ENCODE measurements around the gene C5AR2.
"Not testable (repeated sequence)": the region's sequence is repeated elsewhere in the genome, so short reads cannot be mapped to it uniquely, and the experiment has no call there.

Gene C5AR2

DNA sequence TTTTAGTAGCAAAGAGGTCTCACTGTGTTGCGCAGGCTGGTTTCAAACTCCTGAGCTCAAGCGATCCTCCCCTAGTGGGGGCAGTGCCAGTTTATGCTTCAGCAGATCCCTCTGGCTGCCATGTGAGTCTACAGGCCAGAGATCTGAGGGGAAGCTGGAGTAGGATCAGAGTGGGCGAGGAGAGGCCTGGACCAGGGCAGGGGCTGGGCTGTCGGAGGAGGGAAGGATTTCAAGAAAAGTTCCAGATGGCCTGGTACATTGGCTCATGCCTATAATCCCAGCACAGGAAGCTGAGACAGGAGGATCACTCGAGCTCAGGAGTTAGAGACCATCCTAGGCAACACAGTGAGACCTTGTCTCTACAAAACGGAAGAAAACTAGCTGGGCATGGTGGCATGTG lies 27.0 kb downstream of the C5AR2 start:
- DNase-seq (ENCODE audit: low read depth in 1 of 2, low spot score in 1 of 2) = no peak

- no peak for DNase-seq (ENCODE audit: low read depth in 1 of 2, low spot score in 1 of 2)
Observed at GRCh38 chr19:47362321-47362720, 30.3 kb downstream of the C5AR2 start.

DNA sequence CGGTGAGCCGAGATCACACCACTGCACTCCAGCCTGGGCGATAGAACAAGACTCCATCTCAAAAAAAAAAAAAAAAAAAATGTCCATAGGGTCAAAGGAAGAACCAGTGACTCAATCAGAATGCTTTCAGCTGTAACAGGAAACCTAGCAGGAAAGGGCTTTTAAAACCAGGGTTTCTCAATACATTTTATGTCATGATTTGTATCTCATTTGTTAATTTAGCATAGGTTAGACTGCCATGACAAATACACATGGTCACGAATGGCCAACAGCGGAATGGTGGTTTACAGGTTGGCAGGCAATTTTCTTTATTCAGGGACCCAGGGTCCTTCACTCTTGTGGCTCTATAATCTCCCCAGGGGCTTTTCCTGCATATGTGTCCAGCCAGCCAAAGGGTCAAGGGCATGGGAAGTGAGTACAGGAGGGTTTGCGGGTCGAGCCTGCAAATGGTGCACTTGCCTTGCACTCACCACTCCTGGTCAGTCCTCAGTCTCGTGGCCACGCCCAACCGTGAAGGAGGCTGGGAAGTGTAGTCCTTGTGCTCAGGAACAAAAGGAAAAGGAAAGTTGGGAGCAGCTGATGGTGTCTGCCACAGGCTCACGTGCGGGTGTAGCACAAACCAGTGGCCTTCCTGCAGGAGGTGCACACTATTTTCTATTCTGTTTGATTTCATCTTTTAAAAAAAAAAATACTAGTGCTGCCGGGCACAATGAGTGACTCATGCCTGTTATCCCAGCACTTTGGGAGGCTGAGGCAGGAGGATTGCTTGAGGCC lies 32.0 kb downstream of the C5AR2 start:
- no peak for DNase-seq (ENCODE audit: low read depth in 1 of 2, low spot score in 1 of 2)

DNA sequence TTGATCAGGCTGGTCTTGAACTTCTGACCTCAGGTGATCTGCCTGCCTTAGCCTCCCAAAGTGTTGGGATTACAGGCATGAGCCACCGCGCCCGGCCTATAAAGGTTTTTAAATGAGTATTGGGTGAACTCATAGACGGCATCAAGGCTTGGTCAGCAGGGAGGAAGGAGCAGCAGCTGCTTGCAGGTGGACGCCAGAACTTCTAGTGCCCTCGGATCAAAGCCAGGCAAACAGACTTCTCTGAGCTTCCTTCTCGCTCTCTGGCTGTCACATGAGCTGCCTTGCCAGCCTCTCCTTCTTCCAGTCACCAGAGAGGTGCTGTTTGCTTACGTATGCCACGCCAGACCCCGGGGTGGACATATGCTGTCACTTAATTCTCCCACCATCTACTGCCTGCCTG lies 33.5 kb downstream of the C5AR2 start:
- not testable (repeated sequence) for DNase-seq (ENCODE audit: low read depth in 1 of 2, low spot score in 1 of 2)

- no peak for DNase-seq (ENCODE audit: low read depth in 1 of 2, low spot score in 1 of 2)
Observed at GRCh38 chr19:47370045-47370611, 38.2 kb downstream of the C5AR2 start.

- no peak for DNase-seq (ENCODE audit: low read depth in 1 of 2, low spot score in 1 of 2)
Observed at GRCh38 chr19:47371261-47371660, 39.3 kb downstream of the C5AR2 start.

DNA sequence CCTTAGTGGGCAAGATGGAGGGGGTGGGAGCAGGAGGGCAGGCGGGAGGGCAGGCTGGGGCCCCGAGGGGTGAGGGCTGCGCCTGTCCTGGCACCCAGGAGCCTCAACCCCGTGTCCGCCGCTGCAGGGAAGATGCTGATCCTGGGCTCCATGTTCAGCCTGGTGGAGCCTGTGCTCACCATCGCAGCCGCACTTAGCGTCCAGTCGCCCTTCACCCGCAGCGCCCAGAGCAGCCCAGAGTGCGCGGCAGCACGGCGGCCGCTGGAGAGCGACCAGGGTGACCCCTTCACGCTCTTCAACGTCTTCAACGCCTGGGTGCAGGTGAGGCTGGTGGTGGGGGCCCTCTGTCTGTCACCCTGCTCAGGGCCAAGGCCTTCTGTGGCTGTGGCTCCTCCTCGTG lies 40.6 kb downstream of the C5AR2 start:
- DNase-seq (ENCODE audit: low read depth in 1 of 2, low spot score in 1 of 2) = no peak

DNA sequence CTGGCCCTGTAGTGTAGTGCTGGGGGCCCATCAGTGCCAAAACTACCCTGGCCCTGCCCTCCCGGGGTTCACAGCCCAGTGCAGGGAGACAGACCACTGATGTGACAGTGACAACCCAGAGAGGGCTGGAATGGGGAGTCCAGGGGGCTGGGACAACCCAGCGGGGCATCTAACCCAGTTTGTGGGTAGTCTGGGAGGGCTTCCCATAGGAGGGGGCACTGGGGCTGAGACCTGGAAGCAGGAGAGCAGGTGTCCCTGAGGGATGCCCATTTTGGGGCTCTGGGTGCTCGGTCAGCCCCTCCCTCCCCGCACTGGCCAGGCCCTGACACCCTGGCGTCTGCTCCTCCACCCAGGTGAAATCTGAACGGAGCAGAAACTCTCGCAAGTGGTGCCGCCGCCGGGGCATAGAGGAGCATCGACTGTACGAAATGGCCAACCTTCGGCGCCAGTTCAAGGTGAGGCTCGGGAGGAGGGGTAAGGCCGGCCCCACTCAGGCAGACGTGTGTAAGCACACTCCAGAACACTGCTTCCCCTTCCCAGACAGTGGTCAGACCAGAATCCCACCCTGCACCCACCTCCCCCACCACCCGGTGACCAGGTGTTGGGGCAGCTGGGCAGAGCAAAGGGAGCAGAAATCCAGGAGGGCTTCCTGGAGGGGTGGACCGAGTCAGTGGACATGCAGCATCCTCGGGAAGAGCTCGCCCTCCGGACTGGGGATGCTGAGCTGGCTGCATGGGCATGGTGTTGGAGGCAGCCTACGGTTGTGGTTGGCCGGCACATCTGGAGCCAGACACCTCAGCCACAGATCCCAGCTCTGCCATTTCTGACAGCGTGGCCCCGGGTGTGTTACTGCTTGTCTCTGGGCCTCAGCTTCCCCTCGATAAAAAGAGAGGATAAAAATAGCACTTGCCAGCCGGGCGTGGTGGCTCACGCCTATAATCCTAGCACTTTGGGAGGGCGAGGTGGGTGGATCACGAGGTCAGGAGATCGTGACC lies 41.6 kb downstream of the C5AR2 start:
- DNase-seq (ENCODE audit: low read depth in 1 of 2, low spot score in 1 of 2) = no peak

- no peak for DNase-seq (ENCODE audit: low read depth in 1 of 2, low spot score in 1 of 2)
Observed at GRCh38 chr19:47374876-47375693, 43.1 kb downstream of the C5AR2 start.

DNA sequence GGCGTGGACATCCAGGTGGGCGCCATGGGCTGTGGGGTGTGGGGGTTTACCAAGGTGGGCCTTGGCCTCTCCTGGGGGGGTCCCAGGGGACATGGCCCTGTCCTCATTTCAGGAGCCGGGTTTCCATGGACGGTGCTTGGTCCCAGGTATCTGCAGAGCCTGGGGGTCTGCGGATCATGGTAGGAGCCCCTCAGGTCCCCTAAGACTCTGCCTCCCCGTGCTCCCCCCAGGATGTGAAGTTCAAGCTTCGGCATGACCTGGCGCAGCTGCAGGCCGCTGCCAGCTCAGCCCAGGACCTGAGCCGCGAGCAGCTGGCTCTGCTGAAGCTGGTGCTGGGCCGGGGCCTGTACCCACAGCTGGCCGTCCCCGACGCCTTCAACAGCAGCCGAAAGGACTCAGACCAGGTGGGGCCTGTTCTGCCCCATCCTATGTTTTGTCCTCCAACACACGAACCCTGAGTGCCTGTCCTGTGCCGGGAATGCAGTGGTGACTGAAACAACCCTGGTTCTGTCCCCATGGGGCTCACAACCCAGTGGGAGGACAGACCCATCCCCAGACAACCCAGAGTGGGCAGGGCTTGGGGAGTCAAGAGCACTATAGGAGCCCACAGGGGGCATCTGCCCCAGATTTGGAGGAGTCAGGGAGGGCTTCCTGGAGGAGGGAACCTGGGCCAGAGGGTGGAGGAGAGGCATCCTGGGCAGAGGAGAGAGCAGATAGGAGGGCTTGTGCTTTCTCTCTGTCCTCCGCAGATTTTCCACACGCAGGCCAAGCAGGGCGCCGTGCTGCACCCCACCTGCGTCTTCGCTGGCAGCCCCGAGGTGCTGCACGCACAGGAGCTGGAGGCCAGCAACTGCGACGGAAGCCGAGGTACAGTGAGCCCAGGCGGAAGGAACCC lies 44.0 kb downstream of the C5AR2 start:
- DNase-seq (ENCODE audit: low read depth in 1 of 2, low spot score in 1 of 2) = no peak

- no peak for DNase-seq (ENCODE audit: low read depth in 1 of 2, low spot score in 1 of 2)
Observed at GRCh38 chr19:47376589-47377144, 44.7 kb downstream of the C5AR2 start.

DNA sequence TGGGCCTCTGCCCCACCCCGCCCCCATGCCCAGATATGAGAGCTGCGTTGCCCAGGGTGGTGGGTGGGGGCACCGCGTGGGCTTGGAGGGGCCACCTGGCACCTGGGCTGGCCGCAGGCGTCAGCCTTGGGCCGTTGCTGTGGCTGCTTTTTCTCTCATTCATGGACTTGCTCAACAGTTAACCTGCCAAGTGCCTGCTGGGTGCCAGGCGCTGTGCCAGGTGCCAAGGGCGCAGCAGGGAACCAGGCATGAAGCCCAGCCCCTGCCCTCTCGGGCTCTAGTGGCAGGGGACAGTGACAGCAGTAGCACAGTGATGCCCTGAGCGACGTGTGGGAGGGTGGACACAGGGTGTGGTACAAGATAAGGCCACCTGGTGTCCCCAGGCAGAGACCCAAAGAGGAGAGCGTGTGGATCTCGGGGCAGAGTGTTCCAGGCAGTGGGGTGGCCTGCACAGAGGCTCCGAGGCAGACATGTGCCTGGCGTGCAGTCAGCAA lies 45.3 kb downstream of the C5AR2 start:
- no peak for DNase-seq (ENCODE audit: low read depth in 1 of 2, low spot score in 1 of 2)

DNA sequence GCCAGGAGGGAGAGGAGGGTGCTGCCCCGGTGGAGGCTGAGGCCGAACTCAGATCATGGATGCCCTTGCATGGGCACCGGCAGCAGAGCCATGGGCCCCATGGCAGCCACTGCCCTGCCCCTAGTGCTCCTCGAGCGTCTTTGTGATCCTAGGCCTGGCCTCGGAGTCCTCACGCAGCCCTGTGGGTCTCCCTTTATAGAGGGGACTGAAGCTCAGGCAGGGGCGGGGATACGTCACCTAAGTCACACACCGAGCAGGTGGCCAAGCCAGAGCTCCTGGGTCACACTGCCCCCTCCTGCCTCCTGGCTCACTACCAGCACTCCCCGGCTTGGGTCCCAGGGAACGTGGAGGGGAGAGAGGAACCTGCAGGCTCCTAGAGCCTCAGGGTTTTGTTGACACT lies 45.8 kb downstream of the C5AR2 start:
- no peak for DNase-seq (ENCODE audit: low read depth in 1 of 2, low spot score in 1 of 2)

GRCh38 chr19:47378246-47378645 lies 46.3 kb downstream of the C5AR2 start:
- no peak for DNase-seq (ENCODE audit: low read depth in 1 of 2, low spot score in 1 of 2)

DNA sequence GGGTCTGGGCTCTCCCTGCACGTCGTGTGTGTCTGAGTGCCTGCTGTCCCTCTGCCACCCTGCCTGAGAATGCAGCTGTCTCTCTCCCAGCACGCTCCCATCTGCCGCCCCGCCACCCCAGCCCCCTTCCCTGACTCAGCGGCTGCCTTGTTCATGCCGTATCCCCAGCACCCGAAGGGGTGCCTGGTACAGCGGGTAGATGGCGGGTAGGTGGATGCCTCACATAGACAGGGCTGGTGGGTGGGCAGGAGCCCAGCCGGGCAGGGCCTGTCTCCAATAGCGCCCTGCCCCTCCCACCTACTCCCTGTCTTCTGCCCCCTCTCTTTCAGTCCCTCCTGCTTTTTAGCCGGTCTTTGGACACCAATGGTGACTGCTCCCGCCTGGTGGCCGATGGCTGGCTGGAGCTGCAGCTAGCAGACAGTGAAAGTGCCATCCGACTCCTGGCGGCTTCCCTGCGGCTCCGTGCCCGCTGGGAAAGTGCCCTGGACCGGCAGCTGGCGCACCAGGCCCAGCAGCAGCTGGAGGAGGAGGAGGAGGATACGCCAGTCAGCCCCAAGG lies 47.5 kb downstream of the C5AR2 start:
- DNase-seq (ENCODE audit: low read depth in 1 of 2, low spot score in 1 of 2) = no peak

DNA sequence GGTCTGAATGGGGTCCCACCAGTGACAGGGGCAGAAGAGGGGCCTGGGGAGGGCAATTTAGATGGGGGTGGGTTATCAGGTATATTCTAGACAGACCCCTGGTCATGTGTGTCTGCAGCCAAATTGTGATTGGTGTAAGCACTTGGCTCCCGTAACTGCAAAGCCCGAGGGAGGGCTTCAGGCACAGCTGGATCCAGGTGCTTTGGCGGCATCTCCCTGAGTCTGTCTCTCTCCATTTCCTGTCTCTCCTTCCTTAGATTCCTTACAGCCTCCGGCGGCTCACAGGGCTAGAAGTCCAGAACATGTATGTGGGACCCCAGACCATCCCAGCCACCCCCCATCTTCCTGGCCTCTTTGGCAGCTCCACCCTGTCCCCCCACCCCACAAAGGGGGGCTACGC lies 48.6 kb downstream of the C5AR2 start:
- DNase-seq (ENCODE audit: low read depth in 1 of 2, low spot score in 1 of 2) = no peak

DNA sequence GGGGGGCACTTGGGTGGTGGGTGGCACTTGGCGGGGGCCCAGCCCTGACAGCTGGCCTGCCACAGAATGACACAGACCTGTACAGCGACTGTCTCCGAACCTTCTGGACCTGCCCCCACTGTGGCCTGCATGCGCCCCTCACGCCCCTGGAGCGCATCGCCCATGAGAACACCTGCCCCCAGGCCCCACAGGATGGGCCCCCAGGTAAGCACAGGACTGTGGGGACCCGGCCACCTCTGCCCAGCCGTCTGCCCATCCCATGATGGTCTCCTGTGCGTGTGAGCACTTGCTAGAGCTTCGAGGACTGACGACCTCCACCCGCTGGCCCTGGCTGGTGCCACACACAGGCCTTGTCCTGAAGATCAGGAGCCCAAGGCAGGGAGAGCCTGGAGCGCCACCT lies 49.1 kb downstream of the C5AR2 start:
- no peak for DNase-seq (ENCODE audit: low read depth in 1 of 2, low spot score in 1 of 2)

- DNase-seq (ENCODE audit: low read depth in 1 of 2, low spot score in 1 of 2) = no peak
Observed at GRCh38 chr19:47381653-47382279, 49.8 kb downstream of the C5AR2 start.

GRCh38 chr19:47383890-47384289 lies 51.9 kb downstream of the C5AR2 start:
- DNase-seq (ENCODE audit: low read depth in 1 of 2, low spot score in 1 of 2) = not testable (repeated sequence)
